H4 (cell line): ENCODE data around the gene RGMB. TPM values are rescaled to one million over a fixed set of nuclear protein-coding genes. Genes with fewer than 3 reads are reported as not detected.

Experiments
- DNase-seq: peaks from one replicate; pipeline ENCODE4 v3.0.0-alpha.2; 2015; ENCODE audit warnings: low spot score
- total RNA-seq: library from RNA; depleted of rRNA; stranded (reverse); fragments of >200 nt; shearing (Covaris generic); gene quantifications from 2 replicates; pipeline ENCODE4 v1.2.3, GENCODE V29; 2014

RGMB gene
- total RNA-seq, 1 experiment from 2014 or later, result 14.3 TPM

DNA sequence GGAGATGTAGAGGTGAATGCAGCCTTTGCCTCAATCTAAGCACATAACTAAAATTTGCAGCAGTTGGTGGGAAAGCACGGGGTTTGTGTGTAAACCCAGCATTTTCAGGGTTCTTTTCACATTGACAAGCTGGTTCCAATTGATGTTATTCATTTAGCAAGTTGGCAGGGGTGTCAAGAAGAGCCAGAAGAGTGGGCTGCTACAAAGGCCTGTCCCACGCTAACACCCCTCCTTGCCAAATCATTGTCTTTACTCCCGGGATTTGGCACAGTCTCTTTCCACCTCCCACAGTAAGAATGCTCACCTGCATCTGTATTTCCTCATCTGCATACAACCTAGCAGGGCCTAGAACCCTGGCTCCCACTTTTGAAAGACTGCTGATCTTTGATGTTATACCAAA is 11.8 kb downstream of the RGMB start:
- no peak for DNase-seq

DNA sequence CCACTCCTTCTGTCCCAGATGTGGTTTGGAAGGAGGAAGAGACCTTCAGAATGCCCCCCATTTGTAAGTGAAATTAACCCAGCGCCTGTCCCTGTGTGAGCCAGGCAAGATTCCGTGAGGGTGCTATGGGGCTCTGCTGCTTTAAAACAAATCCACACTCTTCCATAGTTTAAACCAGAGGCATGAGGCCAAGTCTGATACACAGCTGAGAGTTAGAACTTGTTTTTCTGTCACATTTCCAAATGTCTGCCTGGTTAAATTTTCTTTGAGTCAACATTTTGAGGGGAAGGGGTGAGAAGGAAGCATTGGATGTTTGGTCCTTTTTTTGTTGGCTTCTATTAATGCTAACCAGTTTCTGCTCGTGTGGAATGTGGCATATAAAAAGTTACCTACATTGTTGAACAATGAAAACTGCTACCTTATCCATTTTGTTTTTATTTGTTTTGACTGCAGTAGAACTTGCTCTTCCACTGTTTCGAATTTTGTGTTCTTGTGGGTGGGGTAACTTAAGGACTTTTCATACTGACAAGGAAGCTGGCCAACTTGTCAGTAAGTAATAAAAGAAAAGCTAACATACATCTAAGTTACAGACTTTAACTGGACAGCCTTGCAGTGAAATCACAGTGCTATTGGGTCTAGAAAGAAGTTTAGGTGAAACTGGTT is 12.9 kb downstream of the RGMB start:
- no peak for DNase-seq

DNA sequence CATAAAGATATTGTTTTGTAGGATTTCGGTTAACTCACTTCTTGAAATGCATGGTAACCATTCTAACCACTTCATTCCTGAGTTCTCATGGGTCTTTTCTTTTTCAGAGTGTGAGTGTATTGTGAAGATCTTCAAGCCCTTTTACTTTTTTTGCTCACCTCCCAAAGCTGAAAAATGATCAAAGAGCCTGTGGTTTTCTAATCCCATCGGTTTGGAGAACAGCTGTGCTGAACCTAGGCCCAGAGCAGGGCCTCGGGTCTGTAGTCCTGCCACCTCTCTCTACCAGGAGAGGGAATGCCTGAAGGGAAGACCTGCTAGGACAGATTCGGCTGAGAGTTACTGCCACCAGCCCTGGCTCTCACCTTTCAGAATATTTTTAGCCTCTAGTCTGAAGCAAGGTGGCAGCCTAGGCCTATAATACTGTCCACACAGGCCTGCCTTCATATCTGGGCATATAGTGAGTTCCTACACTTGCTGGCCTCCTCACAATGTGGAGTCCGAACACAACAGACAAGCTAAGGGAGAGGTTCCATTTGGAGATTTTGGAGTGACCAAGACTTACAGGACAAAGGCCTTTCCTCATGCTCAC is 13.8 kb downstream of the RGMB start:
- DNase-seq, result no peak

DNA sequence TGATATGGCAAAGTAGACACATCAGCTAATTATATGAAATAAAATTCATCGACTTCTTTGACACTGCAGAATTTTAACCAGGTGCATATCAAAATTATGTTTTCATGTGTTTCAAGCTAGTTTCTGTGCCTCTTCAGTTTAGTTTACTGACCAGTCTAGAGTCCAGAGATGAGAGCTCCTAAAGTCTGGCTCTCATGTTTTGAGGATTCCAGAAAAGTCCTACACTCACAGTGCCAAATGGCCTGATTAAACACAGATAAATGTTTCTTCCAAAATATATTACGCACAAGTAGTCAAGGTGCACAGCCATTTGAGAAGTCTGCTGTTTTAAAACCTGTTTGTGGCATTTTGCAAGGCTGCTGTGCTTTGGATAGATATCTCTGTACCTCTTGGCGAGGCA is 15.6 kb downstream of the RGMB start:
- no peak for DNase-seq

DNA sequence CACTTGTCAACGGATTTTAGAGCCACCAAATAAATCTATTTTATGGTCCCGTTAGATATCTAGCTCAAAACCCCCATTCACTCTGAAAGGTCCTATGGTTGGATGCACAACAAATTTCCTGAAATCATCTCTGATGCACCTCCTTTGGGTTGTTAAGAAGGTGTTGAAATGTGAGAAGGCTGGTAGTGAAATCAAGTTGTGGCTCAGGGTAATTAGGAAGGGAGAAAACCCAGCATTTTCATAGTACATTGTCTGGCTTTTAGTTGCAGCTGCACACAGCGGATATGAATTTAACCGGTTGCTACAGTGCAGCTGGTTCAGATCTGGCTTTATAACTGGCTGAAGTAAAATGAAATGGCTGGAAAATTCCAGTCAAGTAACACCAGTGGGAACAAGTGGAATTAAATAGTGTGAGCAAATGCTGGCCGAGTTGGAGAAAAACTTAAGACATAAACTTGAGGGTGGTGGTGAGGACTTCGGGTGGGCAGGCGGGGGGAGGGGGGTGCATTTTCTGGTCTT is 17.6 kb downstream of the RGMB start:
- DNase-seq, result no peak

DNA sequence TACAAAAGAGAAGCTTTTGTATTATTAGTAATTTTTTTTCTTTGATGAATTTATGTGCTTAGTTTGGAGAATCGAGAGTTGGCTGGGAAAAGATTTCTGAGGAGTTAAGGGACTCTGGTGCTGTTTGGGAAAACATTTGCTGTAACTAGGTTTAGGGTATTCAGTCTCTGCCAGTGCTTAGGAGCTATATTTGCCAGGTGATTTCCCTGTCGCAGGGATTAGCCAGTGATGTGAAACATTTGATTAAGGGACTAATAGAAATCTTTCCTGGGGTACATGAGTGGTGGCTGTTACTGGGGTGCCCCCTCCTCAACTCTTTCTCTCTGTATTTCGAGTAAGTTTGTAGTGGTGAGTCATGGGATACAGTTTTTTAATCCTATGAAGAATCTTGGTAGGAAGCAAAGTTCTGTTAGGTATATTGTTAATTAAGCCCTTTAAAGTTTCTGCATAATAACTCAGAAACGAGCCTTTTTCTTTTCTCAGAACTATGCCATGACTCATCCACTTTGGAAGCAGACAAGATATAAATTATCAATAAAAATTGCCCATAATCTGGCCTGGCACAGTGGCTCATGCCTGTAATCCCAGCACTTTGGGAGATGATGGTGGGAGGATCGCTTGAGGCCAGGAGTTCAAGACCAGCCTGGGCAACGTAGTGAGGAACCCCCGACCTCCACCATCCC is 18.6 kb downstream of the RGMB start:
- DNase-seq, result no peak

DNA sequence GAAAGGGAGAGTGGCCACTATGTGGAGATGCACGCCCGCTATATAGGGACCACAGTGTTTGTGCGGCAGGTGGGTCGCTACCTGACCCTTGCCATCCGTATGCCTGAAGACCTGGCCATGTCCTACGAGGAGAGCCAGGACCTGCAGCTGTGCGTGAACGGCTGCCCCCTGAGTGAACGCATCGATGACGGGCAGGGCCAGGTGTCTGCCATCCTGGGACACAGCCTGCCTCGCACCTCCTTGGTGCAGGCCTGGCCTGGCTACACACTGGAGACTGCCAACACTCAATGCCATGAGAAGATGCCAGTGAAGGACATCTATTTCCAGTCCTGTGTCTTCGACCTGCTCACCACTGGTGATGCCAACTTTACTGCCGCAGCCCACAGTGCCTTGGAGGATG is 19.8 kb downstream of the RGMB start:
- DNase-seq, result no peak

DNA sequence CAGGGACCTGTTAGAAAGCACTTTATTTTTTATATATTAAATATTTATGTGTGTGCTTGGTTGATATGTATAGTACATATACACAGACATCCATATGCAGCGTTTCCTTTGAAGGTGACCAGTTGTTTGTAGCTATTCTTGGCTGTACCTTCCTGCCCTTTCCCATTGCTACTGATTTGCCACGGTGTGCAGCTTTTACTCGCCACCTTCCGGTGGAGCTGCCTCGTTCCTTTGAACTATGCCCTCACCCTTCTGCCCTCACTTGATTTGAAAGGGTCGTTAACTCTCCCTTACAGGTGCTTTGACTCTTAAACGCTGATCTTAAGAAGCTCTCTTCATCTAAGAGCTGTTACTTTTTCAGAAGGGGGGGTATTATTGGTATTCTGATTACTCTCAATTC is 20.5 kb downstream of the RGMB start:
- DNase-seq, result no peak

DNA sequence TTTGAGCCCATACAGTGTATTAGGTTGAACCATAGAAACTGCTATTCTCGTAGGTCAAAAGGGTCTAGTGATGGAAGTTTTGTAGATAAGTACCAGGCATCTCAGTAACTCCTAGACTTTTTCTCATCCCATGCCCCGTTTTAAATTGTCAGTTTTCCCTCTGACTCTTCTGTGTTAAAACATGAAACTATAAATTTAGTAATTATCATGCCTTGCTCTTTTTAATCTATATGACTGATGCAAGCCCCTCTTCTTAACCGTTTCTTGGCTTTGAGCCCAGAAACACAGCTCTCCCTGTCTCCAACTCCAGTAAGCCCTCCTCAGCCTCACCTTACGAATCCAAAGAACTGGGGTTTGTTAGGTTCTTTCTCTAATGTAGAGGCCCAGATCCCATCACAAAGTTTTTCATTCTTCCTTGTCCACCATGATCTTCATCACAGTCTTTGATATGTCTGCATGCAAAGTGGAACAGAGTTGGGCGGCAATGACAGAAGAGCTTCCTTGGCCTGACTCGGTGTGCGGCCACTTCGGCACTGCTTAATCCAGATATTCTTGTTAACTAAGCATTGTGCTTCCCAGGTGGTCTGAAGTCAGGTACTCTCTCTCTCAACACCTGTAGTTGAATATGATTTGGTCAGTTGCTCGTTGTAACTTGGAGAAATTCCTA is 21.1 kb downstream of the RGMB start:
- no peak for DNase-seq

DNA sequence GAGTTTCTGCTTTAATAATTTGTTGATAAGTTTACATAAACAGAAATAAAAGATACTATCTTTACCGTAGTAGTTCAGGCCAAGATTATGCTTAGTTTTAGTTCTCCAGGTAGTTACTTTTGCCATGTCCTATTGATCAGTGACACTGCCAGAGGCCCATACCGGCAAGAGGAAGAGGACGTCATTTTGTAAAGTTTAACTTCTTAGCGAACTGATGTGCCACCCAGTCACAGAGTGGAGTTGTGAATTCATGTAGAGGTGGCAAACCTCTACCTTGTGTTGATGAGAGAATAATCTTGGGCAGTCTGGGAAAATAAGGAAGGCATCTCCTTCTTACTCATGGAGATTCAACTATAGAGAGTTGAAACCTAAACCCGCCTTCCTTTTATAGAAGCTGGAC is 21.8 kb downstream of the RGMB start:
- no peak for DNase-seq

DNA sequence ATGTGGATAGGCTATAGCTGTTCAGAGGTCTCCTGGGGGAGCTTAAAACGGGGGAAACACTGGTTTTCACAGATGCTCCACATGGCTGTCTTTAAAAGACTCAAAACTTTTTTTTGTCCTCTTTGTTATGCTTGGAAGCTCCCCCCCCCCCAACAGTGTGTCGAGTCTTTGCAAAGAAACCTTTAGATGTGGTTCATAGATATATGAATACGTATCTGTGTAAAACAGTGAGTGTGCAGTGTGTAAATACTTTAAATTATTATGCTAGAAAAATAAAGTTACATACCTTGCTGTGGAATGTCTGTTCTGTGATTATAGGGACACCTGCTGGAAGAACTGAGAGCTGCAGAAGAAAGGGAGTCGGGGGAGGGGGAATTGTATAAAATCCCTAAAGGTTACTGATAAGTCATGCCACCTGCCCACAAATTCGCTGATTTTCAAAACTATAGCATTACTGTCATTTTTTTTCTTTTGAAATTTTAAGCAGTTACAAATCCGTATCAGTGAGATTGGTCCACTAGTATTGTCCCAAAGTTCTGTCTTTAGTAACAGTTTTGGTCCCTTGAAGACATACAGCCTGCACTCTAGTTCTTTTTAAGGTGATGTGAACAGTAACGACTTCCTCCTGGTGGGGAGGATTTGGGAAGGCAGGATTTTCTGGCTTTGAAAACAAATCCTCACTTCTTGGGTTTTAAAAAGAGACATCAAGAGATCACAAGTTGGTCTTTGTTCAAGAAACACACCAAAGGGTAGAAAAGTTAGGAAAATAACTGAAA is 22.9 kb downstream of the RGMB start:
- DNase-seq, result peak; percentile 57

DNA sequence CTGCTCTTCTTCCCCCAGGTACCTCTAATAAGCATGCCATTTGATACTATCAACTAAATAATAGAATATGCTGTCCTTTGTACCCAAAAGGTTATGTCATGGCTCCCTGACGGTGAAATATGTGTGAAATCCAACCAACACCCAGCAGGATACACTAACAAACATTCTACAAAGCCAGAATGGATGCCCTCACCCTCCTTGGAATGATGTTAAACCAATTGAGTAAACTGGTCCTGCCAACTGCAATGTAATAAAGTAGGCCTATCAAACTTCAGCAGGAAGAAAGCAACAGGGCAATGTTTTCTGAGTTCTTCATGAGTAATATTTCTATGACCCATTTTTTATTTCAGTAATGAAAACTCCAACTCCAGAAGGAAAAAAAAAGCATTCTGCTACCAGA is 24.9 kb downstream of the RGMB start:
- no peak for DNase-seq

DNA sequence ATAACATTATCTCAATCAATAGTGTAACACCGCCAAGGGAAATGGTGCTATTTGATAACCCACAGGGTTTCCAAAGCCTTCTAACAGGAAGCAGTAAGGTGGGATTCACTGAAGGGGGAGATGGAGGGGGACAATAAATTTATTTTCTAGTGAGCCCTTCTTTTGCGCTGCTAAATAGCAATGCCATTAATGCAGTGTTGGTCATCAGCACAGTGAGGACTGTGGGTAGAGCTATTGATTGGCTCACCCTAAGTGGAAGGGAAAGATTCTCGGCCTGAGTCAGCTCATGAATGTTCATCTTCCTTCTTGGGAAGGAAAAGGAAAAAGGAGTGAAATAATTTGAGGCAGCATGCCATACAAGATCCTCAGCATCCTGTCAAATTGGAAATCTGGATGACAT is 25.4 kb downstream of the RGMB start:
- DNase-seq, result no peak

DNA sequence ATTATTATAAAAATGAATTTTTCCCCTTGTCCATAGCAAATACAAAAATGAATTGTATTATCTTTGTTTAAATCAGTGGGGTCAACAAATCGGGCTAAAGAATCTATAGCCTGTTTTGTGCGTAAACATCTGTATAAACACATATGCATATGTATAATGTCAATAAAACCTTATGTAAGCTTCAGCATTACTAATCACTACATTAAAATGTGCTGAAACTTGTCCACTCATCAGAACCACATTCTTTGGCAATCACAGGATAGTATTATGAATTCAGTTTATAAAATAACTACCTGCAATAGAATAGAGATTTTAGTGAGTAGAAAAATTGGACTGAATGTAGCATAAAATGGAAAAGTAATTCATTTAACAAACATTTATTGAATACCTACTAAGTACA is 30.6 kb downstream of the RGMB start:
- no peak for DNase-seq

DNA sequence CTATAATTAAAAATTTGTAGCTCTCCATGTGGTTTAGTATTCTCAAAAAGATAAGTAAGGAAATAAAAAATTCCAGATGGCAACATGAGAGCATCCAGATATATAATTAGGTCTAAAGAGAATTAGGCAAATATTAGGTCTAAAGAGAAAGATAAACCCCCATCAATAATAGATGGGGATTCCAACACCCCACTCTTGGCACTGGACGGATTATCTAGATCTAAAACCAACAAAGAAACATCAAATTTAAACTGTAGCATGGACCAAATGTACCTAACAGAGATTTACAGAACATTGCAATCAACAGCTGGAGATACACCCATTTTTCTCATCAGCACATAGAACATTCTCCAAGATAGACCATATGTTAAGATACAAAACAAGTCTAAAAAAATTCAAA is 31.6 kb downstream of the RGMB start:
- DNase-seq, result no peak

DNA sequence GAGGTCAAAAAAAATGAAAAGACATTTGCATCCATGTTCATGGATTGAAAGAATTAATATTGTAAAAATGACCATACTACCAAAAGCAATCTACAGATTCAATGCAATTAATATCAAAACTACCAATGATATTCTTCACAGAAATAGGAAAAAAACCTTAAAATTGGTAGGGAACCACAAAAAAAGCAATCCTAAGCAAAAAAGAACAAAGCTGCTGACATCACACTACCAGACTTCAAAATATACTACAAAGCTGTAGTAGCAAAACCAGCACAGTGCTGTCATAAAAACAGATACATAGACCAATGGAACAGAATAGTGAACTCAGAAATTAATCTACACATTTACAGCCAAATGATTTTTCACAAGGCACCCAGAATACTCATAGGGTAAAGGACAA is 34.3 kb downstream of the RGMB start:
- no peak for DNase-seq

DNA sequence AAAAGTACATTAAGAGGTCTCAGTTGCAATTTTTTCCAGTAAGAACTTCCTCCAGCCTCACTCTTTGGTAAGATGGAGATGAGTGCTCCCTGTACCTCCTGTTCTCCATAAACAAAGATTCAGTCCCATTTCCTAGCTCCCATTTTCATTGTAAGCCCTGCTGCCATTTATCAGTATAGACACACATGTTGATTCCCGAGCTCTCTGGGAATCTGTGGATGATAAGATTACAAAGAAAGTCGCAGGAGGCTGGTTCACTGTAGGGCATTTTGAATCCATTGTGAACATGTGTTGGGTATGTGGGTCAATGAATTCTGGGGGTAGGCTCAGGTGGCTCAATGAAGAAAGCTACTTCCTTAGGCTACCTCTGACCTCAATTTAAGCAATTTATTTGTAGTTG is 36.7 kb downstream of the RGMB start:
- no peak for DNase-seq

DNA sequence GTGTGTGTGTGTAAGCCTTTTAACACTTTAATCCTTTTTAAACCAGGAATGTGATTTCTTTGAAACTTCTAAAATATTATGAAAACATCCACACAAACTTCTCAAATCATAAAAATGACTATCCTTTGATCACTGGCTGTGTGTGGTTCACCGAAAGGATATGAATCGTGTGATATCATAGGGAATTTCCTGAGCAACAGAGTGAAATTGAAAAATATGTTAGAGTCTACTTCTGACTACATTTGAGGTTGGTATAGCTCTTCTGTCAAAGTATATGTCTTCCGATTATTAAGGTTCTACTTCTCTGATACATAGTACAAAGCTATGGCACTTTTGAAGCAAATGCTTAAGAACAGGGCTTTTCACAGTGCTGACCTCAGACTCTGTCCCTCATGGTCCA is 40.3 kb downstream of the RGMB start:
- no peak for DNase-seq

DNA sequence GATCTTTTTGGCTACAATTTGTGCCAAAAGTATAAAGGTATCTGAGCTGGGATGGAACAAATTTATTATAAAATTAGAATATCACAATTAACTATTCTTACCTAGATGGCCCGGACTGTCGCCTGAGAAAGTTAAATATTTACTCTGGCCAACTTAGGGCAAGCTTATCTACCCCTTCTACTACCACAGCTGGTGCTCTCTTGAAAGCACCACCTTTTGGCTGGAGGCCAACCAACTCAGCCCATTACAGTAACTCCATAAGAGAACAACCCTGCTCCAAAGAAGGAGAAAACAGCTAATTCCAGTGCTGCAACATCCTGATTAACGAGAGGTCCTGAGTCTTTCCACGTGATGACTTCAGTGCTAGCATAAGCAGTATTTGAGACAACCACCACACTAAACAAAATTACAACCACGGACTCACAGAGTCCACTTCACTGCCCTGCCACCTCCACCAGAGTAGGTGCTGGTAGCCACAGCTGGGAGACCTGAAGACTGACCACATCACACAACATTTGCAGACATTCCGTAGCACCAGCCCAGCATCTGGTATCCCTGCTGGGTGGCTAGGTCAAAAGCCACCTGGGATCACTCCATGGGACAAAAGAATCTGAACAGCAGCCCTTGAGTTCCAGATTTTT is 43.2 kb downstream of the RGMB start:
- peak; percentile 45 for DNase-seq

DNA sequence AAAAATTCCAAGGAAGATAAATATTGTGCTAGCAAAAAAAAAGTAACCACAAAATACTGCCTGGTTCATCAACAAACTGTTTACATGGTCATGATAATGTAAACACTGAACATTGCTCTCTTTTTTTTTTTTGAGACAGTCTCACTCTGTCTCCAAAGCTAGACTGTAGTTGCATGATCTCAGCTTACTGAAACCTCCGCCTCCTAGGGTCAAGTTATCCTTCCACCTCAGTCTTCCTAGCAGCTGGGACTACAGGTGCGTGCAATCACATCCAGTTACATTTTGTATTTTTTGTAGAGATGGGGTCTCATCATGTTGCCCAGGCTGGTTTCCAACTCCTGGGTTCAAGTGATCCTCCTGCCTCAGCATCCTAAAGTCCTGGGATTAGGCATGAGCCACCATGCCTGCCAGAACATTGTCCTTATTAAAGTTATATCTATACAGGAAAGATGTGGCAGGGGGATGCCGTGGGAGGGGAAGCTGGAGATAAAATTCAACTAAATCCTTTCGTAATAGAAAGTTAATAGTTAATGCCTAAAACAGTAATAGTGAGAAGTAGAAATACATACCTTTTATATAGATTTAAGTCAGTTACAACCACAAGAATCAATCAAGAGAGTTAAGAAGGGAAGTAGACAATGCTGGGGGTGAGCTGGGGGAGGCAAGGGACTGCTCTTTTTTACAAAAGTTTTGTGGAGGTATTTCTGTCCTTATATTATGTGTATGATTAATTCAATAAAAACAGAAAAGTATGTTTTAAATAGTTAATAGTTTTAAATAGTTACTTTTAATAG is 52.3 kb downstream of the RGMB start:
- no peak for DNase-seq

DNA sequence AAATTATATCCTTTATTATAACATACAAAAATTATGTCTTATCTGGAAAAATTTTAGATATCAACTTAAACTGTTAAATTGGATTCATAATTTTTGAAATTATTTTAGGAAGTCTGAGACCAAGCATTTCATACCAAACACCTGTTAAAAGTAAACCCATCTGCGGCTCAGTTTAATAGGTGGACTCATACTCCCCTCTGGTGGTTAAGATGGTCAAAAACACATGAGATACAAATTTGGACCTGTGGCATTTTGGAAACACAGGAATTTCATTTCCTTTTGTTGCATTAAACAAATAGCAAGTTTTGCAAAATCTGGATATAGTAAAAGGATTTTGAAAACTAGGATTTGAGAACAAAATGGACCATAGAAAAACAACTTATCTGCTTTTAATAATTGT is 53.7 kb downstream of the RGMB start:
- DNase-seq, result peak; percentile 40
